Breast epithelium (tissue), 4 donors: ENCODE measurements around the gene TRPV4. TPM values are rescaled to one million over a fixed set of nuclear protein-coding genes. Genes with fewer than 3 reads are reported as not detected.

Experiments
- DNase-seq, 2 donors: peaks; one replicate each; pipeline ENCODE4 v3.0.0-alpha.2; 2019; ENCODE audit warnings: low spot score in 2 of 2
- H3K27ac ChIP-seq, 2 donors: fragments of 200-600 bp; sonication (generic) in 1 of 2; one replicate each; pipeline ENCODE4 v1.5.1; 2016 to 2019; ENCODE audit warnings: mild to moderate bottlenecking in 1 of 2
- H3K27me3 ChIP-seq, 2 donors: fragments of 200-600 bp; sonication (generic) in 1 of 2; one replicate each; pipeline versions ENCODE4 v1.5.1 to v1.6.0; 2017 to 2019; ENCODE audit warnings: control low read depth in 1 of 2, mild to moderate bottlenecking in 1 of 2
- H3K36me3 ChIP-seq: fragments of 200-600 bp; one replicate; pipeline ENCODE4 v1.5.1; 2019
- H3K4me1 ChIP-seq, 2 donors: fragments of 200-600 bp; sonication (generic); one replicate each; pipeline ENCODE4 v1.5.1; 2016 to 2019; ENCODE audit warnings: control low read depth in 1 of 2
- H3K4me3 ChIP-seq, 3 donors: fragments of 200-600 bp; sonication (generic); 1 replicate in 2 of 3; 2 replicates in 1 of 3; pipeline ENCODE4 v1.5.1; 2016 to 2019; ENCODE audit warnings: mild to moderate bottlenecking in 3 of 3, moderate library complexity in 2 of 3
- H3K9me3 ChIP-seq, 2 donors: fragments of 200-600 bp; sonication (generic) in 1 of 2; one replicate each; pipeline ENCODE4 v1.5.1; 2016 to 2019; ENCODE audit warnings: control low read depth in 1 of 2
- POLR2A ChIP-seq: fragments of 450-650 bp; IDR thresholded peaks from one replicate; pipeline ENCODE4 v1.6.1; 2016; ENCODE audit warnings: antibody characterized with exemption, mild to moderate bottlenecking, moderate library complexity
- POLR2AphosphoS5 ChIP-seq, 3 donors: sonication (generic); formaldehyde crosslinking; IDR thresholded peaks; one replicate each; pipeline ENCODE4 v1.6.1; 2017; ENCODE audit warnings: antibody characterized with exemption in 3 of 3
- intact Hi-C: fragments of 100-400 bp; cut with DNase I; formaldehyde crosslinking; loops from one replicate; pipeline ENCODE4 v1.15.1; 2023; ENCODE audit warnings: low total_unique reads
- total RNA-seq, 3 donors: library from RNA; depleted of rRNA; stranded (reverse); fragments of >200 nt; gene quantifications; one replicate each; pipeline ENCODE4 v1.1.0, GENCODE V29; 2016
- TF ChIP-seq, protein P1 (sequence below), 3 donors: fragments of 450-650 bp; IDR thresholded peaks; one replicate each; pipeline ENCODE4 v1.5.1; 2016 to 2017; ENCODE audit warnings: antibody characterized with exemption in 3 of 3, mild to moderate bottlenecking in 3 of 3, moderate library complexity in 3 of 3

TRPV4 gene
- total RNA-seq, 3 donors from 2014 or later, result 0.64 to 6.4 (median 2.0) TPM

DNA sequence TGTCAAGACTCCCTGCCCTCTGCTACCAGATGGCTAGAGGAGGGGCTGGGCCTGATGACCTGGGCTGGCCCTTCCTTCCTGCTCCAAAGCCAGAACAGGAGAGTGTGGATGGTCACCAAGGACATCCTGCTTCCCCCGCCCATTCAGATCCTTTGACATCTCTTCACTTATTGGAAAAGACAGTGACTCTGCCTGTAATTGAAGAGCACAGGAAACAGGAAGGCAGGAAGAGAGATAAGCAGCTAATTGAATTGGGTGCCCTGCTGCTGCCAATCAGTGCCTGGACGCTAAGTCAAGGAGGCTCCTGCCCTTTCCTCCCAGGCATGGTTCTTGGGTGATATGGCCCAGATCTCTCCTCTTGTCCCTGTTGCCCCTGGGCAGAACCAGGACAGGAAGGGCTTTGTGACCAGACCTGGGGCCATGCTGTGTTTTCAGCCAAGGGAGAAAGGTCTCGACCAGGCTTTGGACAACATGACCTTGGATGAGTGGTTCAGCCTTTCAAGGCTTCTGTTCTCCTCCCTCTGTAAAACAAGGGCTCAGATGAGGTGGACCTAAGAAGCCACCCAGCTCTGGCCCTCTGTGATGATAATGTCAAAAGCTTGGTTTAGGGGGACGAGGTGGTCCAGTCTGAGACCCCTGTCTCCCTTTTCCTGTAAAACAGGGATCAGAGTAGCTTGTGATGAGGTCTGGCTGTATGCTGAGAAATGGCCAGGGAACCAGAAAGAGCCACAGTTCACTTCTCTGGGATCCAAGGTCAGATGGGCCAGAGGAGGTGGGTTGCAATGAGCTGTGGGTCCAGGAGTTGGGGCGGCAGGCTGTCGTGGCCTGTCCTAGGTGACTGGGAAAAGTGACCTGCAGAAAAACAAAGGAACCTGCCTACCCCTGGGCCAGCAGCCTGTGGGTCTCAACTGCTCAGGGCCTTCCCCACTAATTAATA, 80.8 kb downstream of the TRPV4 start:
- Histone ChIP-seq H3K4me1 (no peaks in the 10 kb centered on the region), H3K36me3 (no peaks in the 10 kb centered on the region), H3K27ac (peak overlapping the region in 1 of 2 donors; percentile 50), H3K4me3 (no peak overlapping the region), H3K9me3 (peaks cover 0 to 8% of the 10 kb centered on the region in 2 donors), H3K27me3 (no peaks in the 10 kb centered on the region)
- intact Hi-C loops, result no loop called here
- DNase-seq, result peak in 1 of 2 donors; percentile 24
- TF ChIP-seq, protein P1, sequence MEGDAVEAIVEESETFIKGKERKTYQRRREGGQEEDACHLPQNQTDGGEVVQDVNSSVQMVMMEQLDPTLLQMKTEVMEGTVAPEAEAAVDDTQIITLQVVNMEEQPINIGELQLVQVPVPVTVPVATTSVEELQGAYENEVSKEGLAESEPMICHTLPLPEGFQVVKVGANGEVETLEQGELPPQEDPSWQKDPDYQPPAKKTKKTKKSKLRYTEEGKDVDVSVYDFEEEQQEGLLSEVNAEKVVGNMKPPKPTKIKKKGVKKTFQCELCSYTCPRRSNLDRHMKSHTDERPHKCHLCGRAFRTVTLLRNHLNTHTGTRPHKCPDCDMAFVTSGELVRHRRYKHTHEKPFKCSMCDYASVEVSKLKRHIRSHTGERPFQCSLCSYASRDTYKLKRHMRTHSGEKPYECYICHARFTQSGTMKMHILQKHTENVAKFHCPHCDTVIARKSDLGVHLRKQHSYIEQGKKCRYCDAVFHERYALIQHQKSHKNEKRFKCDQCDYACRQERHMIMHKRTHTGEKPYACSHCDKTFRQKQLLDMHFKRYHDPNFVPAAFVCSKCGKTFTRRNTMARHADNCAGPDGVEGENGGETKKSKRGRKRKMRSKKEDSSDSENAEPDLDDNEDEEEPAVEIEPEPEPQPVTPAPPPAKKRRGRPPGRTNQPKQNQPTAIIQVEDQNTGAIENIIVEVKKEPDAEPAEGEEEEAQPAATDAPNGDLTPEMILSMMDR (IDR thresholded peaks at IDR 0.05), result no peak
- TF ChIP-seq POLR2A (no peak), POLR2AphosphoS5 (IDR thresholded peaks at IDR 0.05) (no peak)

DNA sequence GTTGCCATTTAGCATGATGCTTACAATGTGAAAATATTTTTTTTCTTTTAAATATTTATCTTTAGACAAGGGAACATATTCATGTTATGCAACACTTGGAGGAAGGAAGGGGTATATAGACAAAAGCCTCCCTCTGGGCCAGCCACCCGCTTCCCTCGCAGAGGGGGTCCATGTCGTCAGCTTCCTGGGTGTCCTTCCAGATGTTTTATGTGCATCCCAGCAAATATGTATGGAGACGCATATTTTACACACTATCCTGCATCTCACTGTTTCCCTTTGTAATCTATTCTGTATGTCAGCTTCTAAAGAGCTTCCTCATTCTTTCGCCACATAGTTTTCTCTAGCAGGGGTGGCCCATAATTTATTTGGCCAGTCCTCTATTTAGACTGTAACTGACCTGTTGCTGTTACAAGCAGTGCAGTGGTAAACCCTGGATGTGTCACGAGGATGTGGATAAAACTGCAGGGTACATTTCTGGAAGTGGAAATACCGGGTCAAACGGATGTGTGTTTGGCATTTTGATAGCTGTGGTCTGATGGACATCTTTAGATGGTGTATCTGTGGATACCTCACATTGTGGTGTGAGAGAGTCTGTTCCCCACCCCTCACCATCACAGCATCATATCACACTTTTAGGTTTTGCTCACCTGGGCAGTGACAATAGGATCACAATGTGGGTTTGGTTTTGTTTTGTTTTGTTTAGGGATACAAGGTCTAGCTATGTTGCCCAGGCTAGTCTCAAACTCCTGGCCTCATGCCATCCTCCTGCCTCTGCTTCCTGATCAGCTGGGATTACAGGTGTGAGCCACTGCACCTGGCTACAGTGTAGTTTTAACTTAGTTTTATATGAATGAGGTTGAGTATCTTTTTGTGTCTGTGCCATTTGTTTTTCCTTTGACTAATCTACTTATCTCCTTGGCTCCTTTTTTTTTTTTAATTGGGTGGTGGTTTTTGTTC, 87.9 kb downstream of the TRPV4 start:
- TF ChIP-seq POLR2A, result no peak
- no peaks in the 10 kb centered on the region for H3K4me1 ChIP-seq
- no peaks in the 10 kb centered on the region for H3K9me3 ChIP-seq
- no peak overlapping the region for H3K4me3 ChIP-seq
- H3K27me3 ChIP-seq, result no peaks in the 10 kb centered on the region
- H3K27ac ChIP-seq, result peak overlapping the region; percentile 1 to 40
- no peaks in the 10 kb centered on the region for H3K36me3 ChIP-seq
- intact Hi-C loops, result no loop called here
- peak; percentile 42 to 51 for DNase-seq

DNA sequence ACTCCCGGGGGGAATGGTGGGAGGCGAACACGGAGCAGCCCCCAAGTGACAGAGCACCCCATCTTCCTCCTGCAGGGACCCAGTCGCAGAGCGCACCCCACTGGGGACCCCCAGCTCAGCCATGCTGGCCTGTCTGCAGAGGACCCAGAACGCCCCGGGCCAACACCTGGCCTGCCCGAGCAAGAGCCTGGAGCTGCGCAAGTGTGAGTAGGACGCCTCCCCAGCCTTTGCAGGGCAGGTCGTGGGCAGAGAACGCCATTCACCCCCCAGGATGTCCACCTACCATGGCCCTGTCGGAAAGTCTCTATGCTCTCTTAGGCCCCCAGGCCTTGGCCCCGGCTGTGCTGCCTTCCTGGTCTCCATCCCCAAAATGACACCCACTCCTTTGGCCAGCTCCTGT, 89.2 kb downstream of the TRPV4 start:
- H3K9me3 ChIP-seq, result no peaks in the 10 kb centered on the region
- no peak overlapping the region for H3K27ac ChIP-seq
- H3K4me3 ChIP-seq, result no peak overlapping the region
- intact Hi-C loops, result no loop called here
- TF ChIP-seq, protein P1 (IDR thresholded peaks at IDR 0.05), result no peak
- TF ChIP-seq POLR2A (no peak), POLR2AphosphoS5 (IDR thresholded peaks at IDR 0.05) (no peak)
- no peaks in the 10 kb centered on the region for H3K27me3 ChIP-seq
- H3K36me3 ChIP-seq, result no peaks in the 10 kb centered on the region
- no peaks in the 10 kb centered on the region for H3K4me1 ChIP-seq
- peak in 1 of 2 donors; percentile 24 for DNase-seq

DNA sequence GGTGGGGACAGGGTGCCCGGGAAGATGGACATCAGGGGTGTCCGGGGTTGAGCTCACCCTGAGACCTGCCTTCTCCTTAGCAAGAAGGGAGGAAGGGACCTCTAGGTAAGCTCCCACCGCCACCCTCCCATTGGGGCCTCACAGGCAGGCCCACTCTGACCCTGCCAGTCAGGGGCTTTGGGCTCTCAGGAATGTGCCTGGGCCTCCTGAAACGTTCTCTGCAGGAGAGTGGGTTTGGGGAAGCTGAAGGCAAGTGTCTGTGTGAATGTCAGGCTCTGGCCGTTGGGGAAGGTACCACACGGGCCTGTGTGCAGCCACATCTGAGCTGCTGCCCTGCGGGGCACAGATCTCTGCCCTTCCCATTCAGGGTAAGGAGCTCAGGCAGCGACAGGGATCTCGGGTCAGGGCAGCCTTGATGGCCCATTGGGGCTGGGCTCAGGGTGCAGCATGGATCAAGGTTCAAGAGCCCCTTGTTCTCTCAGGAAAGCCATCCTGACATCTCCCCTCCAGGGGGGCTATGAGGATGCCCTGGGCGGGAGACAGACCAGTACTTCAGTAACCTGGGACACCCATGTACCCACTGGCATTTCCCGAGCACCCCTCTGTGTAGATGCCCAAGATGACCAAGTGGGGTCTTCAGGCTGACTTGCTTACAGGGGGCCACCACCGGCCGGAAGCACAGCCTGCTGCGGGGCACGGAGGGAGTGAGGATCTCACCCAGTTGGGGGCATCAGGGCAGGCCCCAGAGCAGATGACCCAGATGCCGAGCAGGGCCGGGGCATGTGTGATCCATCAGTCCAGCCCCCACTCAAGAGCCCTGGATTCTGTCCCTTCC, 89.9 kb downstream of the TRPV4 start:
- DNase-seq, result peak in 1 of 2 donors; percentile 44

More for the DNA sequence above, 89.9 kb downstream of the TRPV4 start:
- intact Hi-C loops, result no loop called here
- Histone ChIP-seq H3K4me3 (no peak overlapping the region), H3K9me3 (no peaks in the 10 kb centered on the region), H3K4me1 (no peaks in the 10 kb centered on the region), H3K27me3 (no peaks in the 10 kb centered on the region), H3K36me3 (no peaks in the 10 kb centered on the region), H3K27ac (no peak overlapping the region)
- TF ChIP-seq POLR2AphosphoS5 (IDR thresholded peaks at IDR 0.05) (no peak), POLR2A (no peak)
- TF ChIP-seq, protein P1 (IDR thresholded peaks at IDR 0.05), result no peak
